Measurements from ENCODE around the gene SLC45A1. TPM values are rescaled to one million over a fixed set of nuclear protein-coding genes. Genes with fewer than 3 reads are reported as not detected.

The SLC45A1 gene
- total RNA-seq, 2 donors from 2014 or later, result 4.4 to 6.0 TPM

DNA sequence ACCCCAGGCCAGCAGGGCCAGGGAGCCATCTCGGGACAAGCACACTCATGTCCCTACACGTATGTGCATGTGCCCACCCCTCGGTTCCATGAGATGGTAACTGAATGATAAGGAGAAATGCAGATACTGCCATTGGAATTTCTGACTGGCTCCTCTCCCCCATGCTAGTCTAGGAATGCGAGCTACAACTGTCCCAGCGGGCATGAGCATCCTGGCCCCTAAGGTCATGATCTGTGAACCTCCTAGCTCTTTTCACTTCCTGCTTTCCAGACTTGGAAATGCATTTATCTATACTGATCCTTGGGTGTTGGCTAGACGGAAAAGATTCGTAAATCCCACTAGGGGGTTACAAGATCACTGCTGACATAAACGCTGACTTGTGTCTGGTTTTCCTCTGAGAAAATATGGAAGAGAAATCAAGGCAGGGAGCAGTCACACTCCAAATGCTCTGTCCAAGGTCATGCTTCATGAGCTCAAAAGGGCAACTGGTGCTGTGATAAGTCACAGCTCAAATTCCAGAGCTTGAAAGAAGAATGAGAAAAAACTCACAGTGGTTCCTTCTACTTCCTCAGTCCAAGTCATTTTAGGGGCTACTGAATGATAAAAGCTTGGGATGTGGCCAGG is 49.8 kb downstream of the SLC45A1 start:
- Histone ChIP-seq H3K27ac (peak overlapping the region in 1 of 2 donors; percentile 6), H3K4me1 (ENCODE audit: control insufficient read depth in 1 of 2, low read depth in 2 of 2) (peaks cover 36 to 90% of the 10 kb centered on the region in 2 donors)

DNA sequence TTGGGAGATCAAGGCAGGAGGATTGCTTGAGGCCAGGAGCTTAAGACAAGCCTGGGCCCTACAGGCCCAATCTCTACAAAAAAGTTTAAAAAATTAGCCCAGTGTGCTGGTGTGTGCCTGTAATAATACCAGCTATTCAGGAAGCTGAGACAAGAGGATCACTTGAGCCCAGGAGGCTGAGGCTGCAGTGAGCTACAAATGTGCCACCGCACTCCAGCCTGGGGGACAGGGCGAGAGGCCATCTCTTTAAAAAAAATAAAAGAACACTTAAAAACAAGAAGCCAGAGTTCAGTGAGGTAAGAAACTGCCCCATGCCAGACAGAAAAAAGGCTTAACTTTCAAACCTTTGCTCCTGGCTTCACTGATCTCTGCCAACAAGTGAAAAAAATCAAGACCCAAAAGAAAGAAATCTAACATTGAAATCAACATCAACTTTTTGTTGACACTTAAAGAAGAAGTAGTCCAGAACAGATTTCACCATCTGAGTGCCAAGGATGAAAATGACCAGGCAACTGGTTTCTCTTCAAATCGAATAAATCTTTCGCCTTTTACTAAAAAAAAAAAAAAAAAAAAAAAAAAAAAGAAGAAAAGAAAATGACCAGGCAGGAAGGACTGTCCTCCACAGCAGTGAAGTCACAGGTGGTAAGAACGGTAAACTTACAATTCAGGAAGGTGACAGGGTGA is 51.2 kb downstream of the SLC45A1 start:
- Histone ChIP-seq H3K4me3 (no peak overlapping the region), H3K36me3 (peaks cover 10% of the 10 kb centered on the region), H3K27ac (peak overlapping the region; percentile 41 to 52), H3K4me1 (ENCODE audit: control insufficient read depth in 1 of 2, low read depth in 2 of 2) (peaks cover 41 to 90% of the 10 kb centered on the region in 2 donors), H3K27me3 (replicated peaks; ENCODE audit: insufficient read depth) (no peaks in the 10 kb centered on the region), H3K9me3 (no peaks in the 10 kb centered on the region)
- ATAC-seq (ENCODE audit: insufficient number of reproducible peaks, low FRiP score, low read depth) (no peak), DNase-seq (ENCODE audit: low spot score) (no peak)
- TF ChIP-seq, protein P1, sequence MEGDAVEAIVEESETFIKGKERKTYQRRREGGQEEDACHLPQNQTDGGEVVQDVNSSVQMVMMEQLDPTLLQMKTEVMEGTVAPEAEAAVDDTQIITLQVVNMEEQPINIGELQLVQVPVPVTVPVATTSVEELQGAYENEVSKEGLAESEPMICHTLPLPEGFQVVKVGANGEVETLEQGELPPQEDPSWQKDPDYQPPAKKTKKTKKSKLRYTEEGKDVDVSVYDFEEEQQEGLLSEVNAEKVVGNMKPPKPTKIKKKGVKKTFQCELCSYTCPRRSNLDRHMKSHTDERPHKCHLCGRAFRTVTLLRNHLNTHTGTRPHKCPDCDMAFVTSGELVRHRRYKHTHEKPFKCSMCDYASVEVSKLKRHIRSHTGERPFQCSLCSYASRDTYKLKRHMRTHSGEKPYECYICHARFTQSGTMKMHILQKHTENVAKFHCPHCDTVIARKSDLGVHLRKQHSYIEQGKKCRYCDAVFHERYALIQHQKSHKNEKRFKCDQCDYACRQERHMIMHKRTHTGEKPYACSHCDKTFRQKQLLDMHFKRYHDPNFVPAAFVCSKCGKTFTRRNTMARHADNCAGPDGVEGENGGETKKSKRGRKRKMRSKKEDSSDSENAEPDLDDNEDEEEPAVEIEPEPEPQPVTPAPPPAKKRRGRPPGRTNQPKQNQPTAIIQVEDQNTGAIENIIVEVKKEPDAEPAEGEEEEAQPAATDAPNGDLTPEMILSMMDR (IDR thresholded peaks at IDR 0.05), result no peak

More for the DNA sequence above, 49.8 kb downstream of the SLC45A1 start:
- H3K36me3 ChIP-seq, result peaks cover 19% of the 10 kb centered on the region
- ATAC-seq (ENCODE audit: insufficient number of reproducible peaks, low FRiP score, low read depth), result no peak
- no peaks in the 10 kb centered on the region for H3K9me3 ChIP-seq
- H3K4me3 ChIP-seq, result no peak overlapping the region
- no peak for DNase-seq (ENCODE audit: low spot score)
- H3K27me3 ChIP-seq (replicated peaks; ENCODE audit: insufficient read depth), result no peaks in the 10 kb centered on the region
- TF ChIP-seq, protein P1 (IDR thresholded peaks at IDR 0.05), result no peak

DNA sequence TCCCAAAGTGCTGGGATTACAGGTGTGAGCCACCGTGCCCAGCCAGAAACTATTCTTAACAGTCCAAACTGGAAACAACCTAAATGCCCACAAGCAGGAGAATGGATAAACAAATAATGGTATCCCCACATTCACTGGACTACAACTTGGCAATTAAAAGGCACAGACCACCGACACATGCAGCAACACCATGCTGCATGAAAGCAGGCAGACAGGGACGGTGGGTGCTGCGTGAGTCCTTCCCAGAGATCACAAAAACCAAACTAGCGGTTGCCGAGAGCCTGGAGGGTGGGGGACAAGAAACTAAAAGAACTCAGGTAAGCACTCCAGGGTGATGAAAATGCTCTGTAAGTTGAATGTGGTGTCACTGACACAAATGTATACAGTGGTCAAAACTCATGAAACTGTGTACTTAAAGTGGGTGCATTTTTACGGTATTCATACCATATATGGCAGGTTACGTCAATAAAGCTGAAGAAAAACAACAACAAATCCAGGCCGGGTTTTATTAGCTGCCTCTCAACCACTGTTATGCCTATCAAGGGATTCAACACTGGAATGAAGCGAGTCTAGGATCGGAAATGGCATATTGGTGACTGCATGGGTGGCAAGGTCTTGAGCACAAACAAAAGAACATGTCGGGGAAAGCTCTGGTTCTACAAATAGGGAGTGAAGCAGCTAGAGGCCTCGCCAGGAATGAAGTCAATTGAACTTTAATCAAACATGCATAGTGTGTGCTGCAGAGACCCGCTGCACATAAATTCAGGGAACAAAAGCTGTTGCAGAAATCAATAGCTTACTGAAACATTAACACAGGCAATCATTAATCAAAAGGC is 52.4 kb downstream of the SLC45A1 start:
- no peaks in the 10 kb centered on the region for H3K9me3 ChIP-seq
- peaks cover 43 to 95% of the 10 kb centered on the region in 2 donors for H3K4me1 ChIP-seq (ENCODE audit: control insufficient read depth in 1 of 2, low read depth in 2 of 2)
- H3K27me3 ChIP-seq (replicated peaks; ENCODE audit: insufficient read depth), result no peaks in the 10 kb centered on the region
- ATAC-seq (ENCODE audit: insufficient number of reproducible peaks, low FRiP score, low read depth) (no peak), DNase-seq (ENCODE audit: low spot score) (no peak)
- peak overlapping the region; percentile 91 to 92 for H3K27ac ChIP-seq
- H3K36me3 ChIP-seq, result no peaks in the 10 kb centered on the region
- H3K4me3 ChIP-seq, result peak overlapping the region; percentile 14
- TF ChIP-seq, protein P1 (IDR thresholded peaks at IDR 0.05), result no peak

GRCh38 chr1:8370905-8371315 is 53.0 kb downstream of the SLC45A1 start:
- Histone ChIP-seq H3K27me3 (replicated peaks; ENCODE audit: insufficient read depth) (no peaks in the 10 kb centered on the region), H3K4me1 (ENCODE audit: control insufficient read depth in 1 of 2, low read depth in 2 of 2) (peaks cover 43 to 90% of the 10 kb centered on the region in 2 donors), H3K27ac (peak overlapping the region; percentile 91 to 92), H3K9me3 (no peaks in the 10 kb centered on the region), H3K4me3 (peak overlapping the region; percentile 14), H3K36me3 (no peaks in the 10 kb centered on the region)
- TF ChIP-seq, protein P1 (IDR thresholded peaks at IDR 0.05), result no peak
- no peak for DNase-seq (ENCODE audit: low spot score)
- no peak for ATAC-seq (ENCODE audit: insufficient number of reproducible peaks, low FRiP score, low read depth)
